ENCODE results near the gene TFDP1.

The TFDP1 gene

GRCh38 chr13:113586661-113587479, 2.3 kb downstream of the TFDP1 start:
- Histone ChIP-seq H3K4me3 (ENCODE audit: low read depth, low read length, poor library complexity, severe bottlenecking) (peak overlapping the region; percentile 98), H3K27ac (ENCODE audit: low read depth, low read length, poor library complexity, severe bottlenecking) (no peak overlapping the region), H3K9me3 (ENCODE audit: low read length) (peaks cover 20% of the 10 kb centered on the region), H3K4me2 (ENCODE audit: low read length) (peak overlapping the region; percentile 95; the same call in 1 of the 2 replicates), H4K20me1 (ENCODE audit: insufficient read depth, low read length) (no peaks in the 10 kb centered on the region), H3K27me3 (ENCODE audit: insufficient read depth, low read length) (no peaks in the 10 kb centered on the region), H3K9ac (ENCODE audit: low read length) (peak overlapping the region; percentile 98; the same call in 1 of the 2 replicates), H3K36me3 (ENCODE audit: insufficient read depth, low read length) (peaks cover 66% of the 10 kb centered on the region), H2AFZ (ENCODE audit: low read length) (no peak overlapping the region), H3F3A (ENCODE audit: insufficient read depth, low read length) (no peaks in the 10 kb centered on the region; the same call in 1 of the 2 replicates), H3K79me2 (ENCODE audit: insufficient read depth, low read length) (peaks cover 65% of the 10 kb centered on the region), H3K9me2 (ENCODE audit: low read depth, low read length) (no peaks in the 10 kb centered on the region), H3K4me1 (ENCODE audit: insufficient read depth, low read length, severe bottlenecking) (peaks cover 20% of the 10 kb centered on the region)
- TF ChIP-seq EZH2 (IDR thresholded peaks at IDR 0.05; ENCODE audit: borderline replicate concordance, low read length) (no peak), CTCF (IDR thresholded peaks at IDR 0.05; ENCODE audit: low read length) (no peak)

- Histone ChIP-seq H3F3A (ENCODE audit: insufficient read depth, low read length) (no peaks in the 10 kb centered on the region; the same call in 1 of the 2 replicates), H3K36me3 (ENCODE audit: insufficient read depth, low read length) (peaks cover 83% of the 10 kb centered on the region)
Observed at GRCh38 chr13:113588394-113589111, 4.0 kb downstream of the TFDP1 start.

More at GRCh38 chr13:113588394-113589111, 4.0 kb downstream of the TFDP1 start:
- Histone ChIP-seq H3K4me1 (ENCODE audit: insufficient read depth, low read length, severe bottlenecking) (peaks cover 20% of the 10 kb centered on the region), H3K9me2 (ENCODE audit: low read depth, low read length) (no peaks in the 10 kb centered on the region), H3K27me3 (ENCODE audit: insufficient read depth, low read length) (no peaks in the 10 kb centered on the region), H3K79me2 (ENCODE audit: insufficient read depth, low read length) (peaks cover 75% of the 10 kb centered on the region), H3K4me2 (ENCODE audit: low read length) (no peak overlapping the region), H3K27ac (ENCODE audit: low read depth, low read length, poor library complexity, severe bottlenecking) (no peak overlapping the region), H3K9ac (ENCODE audit: low read length) (no peak overlapping the region), H3K4me3 (ENCODE audit: low read depth, low read length, poor library complexity, severe bottlenecking) (no peak overlapping the region), H4K20me1 (ENCODE audit: insufficient read depth, low read length) (no peaks in the 10 kb centered on the region), H3K9me3 (ENCODE audit: low read length) (peaks cover 24% of the 10 kb centered on the region), H2AFZ (ENCODE audit: low read length) (no peak overlapping the region)
- no peak for TF ChIP-seq EZH2 (IDR thresholded peaks at IDR 0.05; ENCODE audit: borderline replicate concordance, low read length)
- TF ChIP-seq CTCF (IDR thresholded peaks at IDR 0.05; ENCODE audit: low read length): no peak
